ENCODE data around the gene CCDC194. TPM values are rescaled to one million over a fixed set of nuclear protein-coding genes. Genes with fewer than 3 reads are reported as not detected.

The CCDC194 gene
- total and polyA plus RNA-seq, 2 of the 13 experiments (the other 11 are each of a cell fraction or from before 2014, with no cell fraction given), result 0.13 to 0.21 TPM

DNA sequence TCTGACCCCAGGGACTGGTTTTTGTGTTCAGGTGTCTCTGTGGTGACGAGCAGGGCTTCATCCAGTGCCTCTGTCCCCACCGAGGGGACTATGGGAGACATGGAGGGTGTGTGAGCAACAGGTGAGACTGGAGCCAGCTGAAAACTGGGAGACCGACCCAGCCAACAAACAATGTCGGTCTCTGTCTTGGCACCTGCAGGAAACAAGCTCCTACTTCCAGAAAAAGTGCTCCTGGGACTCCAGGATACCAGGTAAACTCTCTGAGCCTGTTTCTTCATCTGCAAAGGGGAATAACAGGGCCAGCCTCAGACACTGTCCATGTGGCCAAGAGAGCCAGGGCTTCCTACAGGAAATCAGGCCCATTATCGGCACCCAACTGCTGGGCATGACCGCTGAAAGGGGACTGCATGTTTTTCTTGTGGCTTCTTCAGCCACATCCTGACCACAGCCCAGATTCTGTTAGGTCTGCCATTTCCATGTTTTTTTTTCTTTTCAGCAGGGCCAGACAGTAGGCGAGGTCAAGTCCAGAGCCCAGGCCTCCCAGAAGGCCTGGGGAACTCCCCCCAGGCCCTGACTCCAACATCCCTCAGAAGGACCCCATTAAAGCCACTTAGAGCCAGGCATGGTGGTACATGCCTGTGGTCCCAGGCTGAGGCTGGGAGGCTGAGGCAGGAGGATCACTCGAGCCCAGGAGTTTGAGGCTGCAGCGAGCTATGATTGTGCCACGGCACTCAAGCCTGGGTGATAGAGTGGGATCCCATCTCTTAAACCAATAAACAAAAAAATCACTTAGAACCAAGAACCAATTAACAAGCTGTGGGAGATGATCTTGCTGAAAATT lies 12.3 kb upstream of the CCDC194 start (continued):
- TF ChIP-seq, protein P1, sequence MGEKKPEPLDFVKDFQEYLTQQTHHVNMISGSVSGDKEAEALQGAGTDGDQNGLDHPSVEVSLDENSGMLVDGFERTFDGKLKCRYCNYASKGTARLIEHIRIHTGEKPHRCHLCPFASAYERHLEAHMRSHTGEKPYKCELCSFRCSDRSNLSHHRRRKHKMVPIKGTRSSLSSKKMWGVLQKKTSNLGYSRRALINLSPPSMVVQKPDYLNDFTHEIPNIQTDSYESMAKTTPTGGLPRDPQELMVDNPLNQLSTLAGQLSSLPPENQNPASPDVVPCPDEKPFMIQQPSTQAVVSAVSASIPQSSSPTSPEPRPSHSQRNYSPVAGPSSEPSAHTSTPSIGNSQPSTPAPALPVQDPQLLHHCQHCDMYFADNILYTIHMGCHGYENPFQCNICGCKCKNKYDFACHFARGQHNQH (CRISPR knock-in tag; IDR thresholded peaks at IDR 0.05), result no peak
- TF ChIP-seq NFE2L1 (CRISPR knock-in tag; IDR thresholded peaks at IDR 0.05; ENCODE audit: borderline replicate concordance) (no peak), ZSCAN31 (CRISPR knock-in tag; IDR thresholded peaks at IDR 0.05; ENCODE audit: low read depth) (0 out of 2 replicates have a peak, but pooled peaks have one; percentile 12), ZNF543 (CRISPR knock-in tag; IDR thresholded peaks at IDR 0.05) (no peak), ZFP90 (CRISPR knock-in tag; IDR thresholded peaks at IDR 0.05; ENCODE audit: borderline replicate concordance) (peak; percentile 31; the same call in 1 of the 2 replicates), HOXA5 (CRISPR knock-in tag; IDR thresholded peaks at IDR 0.05) (no peak), KDM1A (CRISPR knock-in tag; IDR thresholded peaks at IDR 0.05) (no peak), CEBPB (IDR thresholded peaks at IDR 0.05; ENCODE audit: borderline replicate concordance, low read depth, low read length) (no peak), MYNN (CRISPR knock-in tag; IDR thresholded peaks at IDR 0.05; ENCODE audit: low read depth) (no peak), STAG1 (CRISPR knock-in tag; IDR thresholded peaks at IDR 0.05) (no peak)
- TF ChIP-seq, protein P2, sequence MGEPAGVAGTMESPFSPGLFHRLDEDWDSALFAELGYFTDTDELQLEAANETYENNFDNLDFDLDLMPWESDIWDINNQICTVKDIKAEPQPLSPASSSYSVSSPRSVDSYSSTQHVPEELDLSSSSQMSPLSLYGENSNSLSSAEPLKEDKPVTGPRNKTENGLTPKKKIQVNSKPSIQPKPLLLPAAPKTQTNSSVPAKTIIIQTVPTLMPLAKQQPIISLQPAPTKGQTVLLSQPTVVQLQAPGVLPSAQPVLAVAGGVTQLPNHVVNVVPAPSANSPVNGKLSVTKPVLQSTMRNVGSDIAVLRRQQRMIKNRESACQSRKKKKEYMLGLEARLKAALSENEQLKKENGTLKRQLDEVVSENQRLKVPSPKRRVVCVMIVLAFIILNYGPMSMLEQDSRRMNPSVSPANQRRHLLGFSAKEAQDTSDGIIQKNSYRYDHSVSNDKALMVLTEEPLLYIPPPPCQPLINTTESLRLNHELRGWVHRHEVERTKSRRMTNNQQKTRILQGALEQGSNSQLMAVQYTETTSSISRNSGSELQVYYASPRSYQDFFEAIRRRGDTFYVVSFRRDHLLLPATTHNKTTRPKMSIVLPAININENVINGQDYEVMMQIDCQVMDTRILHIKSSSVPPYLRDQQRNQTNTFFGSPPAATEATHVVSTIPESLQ (CRISPR knock-in tag; conservative IDR thresholded peaks at IDR 0.05), result no peak
- TF ChIP-seq, protein P3, sequence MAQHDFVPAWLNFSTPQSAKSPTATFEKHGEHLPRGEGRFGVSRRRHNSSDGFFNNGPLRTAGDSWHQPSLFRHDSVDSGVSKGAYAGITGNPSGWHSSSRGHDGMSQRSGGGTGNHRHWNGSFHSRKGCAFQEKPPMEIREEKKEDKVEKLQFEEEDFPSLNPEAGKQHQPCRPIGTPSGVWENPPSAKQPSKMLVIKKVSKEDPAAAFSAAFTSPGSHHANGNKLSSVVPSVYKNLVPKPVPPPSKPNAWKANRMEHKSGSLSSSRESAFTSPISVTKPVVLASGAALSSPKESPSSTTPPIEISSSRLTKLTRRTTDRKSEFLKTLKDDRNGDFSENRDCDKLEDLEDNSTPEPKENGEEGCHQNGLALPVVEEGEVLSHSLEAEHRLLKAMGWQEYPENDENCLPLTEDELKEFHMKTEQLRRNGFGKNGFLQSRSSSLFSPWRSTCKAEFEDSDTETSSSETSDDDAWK (CRISPR knock-in tag; IDR thresholded peaks at IDR 0.05), result no peak
- TF ChIP-seq, protein P4, sequence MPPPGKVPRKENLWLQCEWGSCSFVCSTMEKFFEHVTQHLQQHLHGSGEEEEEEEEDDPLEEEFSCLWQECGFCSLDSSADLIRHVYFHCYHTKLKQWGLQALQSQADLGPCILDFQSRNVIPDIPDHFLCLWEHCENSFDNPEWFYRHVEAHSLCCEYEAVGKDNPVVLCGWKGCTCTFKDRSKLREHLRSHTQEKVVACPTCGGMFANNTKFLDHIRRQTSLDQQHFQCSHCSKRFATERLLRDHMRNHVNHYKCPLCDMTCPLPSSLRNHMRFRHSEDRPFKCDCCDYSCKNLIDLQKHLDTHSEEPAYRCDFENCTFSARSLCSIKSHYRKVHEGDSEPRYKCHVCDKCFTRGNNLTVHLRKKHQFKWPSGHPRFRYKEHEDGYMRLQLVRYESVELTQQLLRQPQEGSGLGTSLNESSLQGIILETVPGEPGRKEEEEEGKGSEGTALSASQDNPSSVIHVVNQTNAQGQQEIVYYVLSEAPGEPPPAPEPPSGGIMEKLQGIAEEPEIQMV (CRISPR knock-in tag; IDR thresholded peaks at IDR 0.05; ENCODE audit: low read depth), result no peak
